Liver (tissue), 9 donors: Measurements from ENCODE around the gene OR10H3. TPM values are rescaled to one million over a fixed set of nuclear protein-coding genes. Genes with fewer than 3 reads are reported as not detected.

Experiments used
- DNase-seq: peaks from one replicate; pipeline ENCODE4 v3.0.0-alpha.2; 2017; ENCODE audit warnings: low spot score
- H3K27ac ChIP-seq, 2 donors: one replicate each; pipeline ENCODE4 v1.7.0; 2013; ENCODE audit warnings: inconsistent platforms in 2 of 2, low read length in 2 of 2, control low read depth in 1 of 2, low read depth in 1 of 2, mild to moderate bottlenecking in 1 of 2
- H3K27me3 ChIP-seq, 4 donors: one replicate each; pipeline versions ENCODE4 v1.6.1 to v1.7.0; 2013; ENCODE audit warnings: low read length in 3 of 4, inconsistent platforms in 1 of 4, mild to moderate bottlenecking in 1 of 4, moderate library complexity in 1 of 4; ENCODE audit not compliant: control insufficient read depth in 4 of 4, insufficient read depth in 4 of 4
- H3K36me3 ChIP-seq, 4 donors: one replicate each; pipeline versions ENCODE4 v1.6.1 to v1.7.0; 2013; ENCODE audit warnings: low read length in 3 of 4, mild to moderate bottlenecking in 3 of 4, low read depth in 1 of 4, moderate library complexity in 1 of 4; ENCODE audit not compliant: control insufficient read depth in 4 of 4, insufficient read depth in 3 of 4
- H3K4me1 ChIP-seq, 4 donors: one replicate each; pipeline versions ENCODE4 v1.6.1 to v1.7.0; 2013; ENCODE audit warnings: low read length in 3 of 4, mild to moderate bottlenecking in 3 of 4, moderate library complexity in 1 of 4; ENCODE audit not compliant: control insufficient read depth in 4 of 4, insufficient read depth in 4 of 4
- H3K4me3 ChIP-seq, 3 donors: one replicate each; pipeline versions ENCODE4 v1.6.1 to v1.7.0; 2013; ENCODE audit warnings: low read length in 3 of 3, control low read depth in 1 of 3, low read depth in 1 of 3, mild to moderate bottlenecking in 1 of 3
- H3K9ac ChIP-seq, 2 donors: one replicate each; pipeline ENCODE4 v1.7.0; 2013; ENCODE audit warnings: low read length in 2 of 2, mild to moderate bottlenecking in 2 of 2, moderate library complexity in 2 of 2, control low read depth in 1 of 2, low read depth in 1 of 2
- H3K9me3 ChIP-seq, 4 donors: one replicate each; pipeline versions ENCODE4 v1.6.1 to v1.7.0; 2013; ENCODE audit warnings: low read length in 3 of 4; ENCODE audit not compliant: control insufficient read depth in 4 of 4
- EGR1 ChIP-seq, 2 donors: IDR thresholded peaks; 2 replicates each; pipeline ENCODE4 v1.6.1; 2016 to 2018; ENCODE audit warnings: antibody characterized with exemption in 2 of 2, low read depth in 2 of 2
- FOXA1 ChIP-seq: IDR thresholded peaks from 2 replicates; pipeline ENCODE4 v1.6.1; 2016; ENCODE audit warnings: antibody characterized with exemption
- FOXA2 ChIP-seq: IDR thresholded peaks from 2 replicates; pipeline ENCODE4 v1.6.1; 2016; ENCODE audit warnings: antibody characterized with exemption
- GABPA ChIP-seq, 2 donors: IDR thresholded peaks in 1 of 2; conservative IDR thresholded peaks in 1 of 2; 2 replicates each; pipeline ENCODE4 v1.6.1; 2016; ENCODE audit warnings: antibody characterized with exemption in 2 of 2, mild to moderate bottlenecking in 1 of 2, moderate library complexity in 1 of 2
- HNF4A ChIP-seq, 2 donors: conservative IDR thresholded peaks; 2 replicates each; pipeline ENCODE4 v1.6.1; 2016; ENCODE audit warnings: antibody characterized with exemption in 2 of 2, mild to moderate bottlenecking in 2 of 2
- HNF4G ChIP-seq: IDR thresholded peaks from 2 replicates; pipeline ENCODE4 v1.6.1; 2016; ENCODE audit warnings: antibody characterized with exemption
- JUND ChIP-seq, 2 donors: IDR thresholded peaks; 2 replicates each; pipeline ENCODE4 v1.6.1; 2016; ENCODE audit warnings: antibody characterized with exemption in 2 of 2
- NR2F2 ChIP-seq: IDR thresholded peaks from 2 replicates; pipeline ENCODE4 v1.6.1; 2016; ENCODE audit warnings: antibody characterized with exemption
- RAD21 ChIP-seq, 2 donors: IDR thresholded peaks; 2 replicates each; pipeline ENCODE4 v1.6.1; 2016; ENCODE audit warnings: antibody characterized with exemption in 2 of 2, mild to moderate bottlenecking in 2 of 2
- RXRA ChIP-seq, 2 donors: IDR thresholded peaks; 2 replicates each; pipeline ENCODE4 v1.6.1; 2017 to 2018; ENCODE audit warnings: antibody characterized with exemption in 2 of 2, mild to moderate bottlenecking in 1 of 2
- SP1 ChIP-seq: IDR thresholded peaks from 2 replicates; pipeline ENCODE4 v1.6.1; 2018; ENCODE audit warnings: antibody characterized with exemption, mild to moderate bottlenecking
- TAF1 ChIP-seq: conservative IDR thresholded peaks from 2 replicates; pipeline ENCODE4 v1.6.1; 2016; ENCODE audit warnings: antibody characterized with exemption, mild to moderate bottlenecking
- YY1 ChIP-seq: IDR thresholded peaks from 2 replicates; pipeline ENCODE4 v1.6.1; 2016; ENCODE audit warnings: antibody characterized with exemption, mild to moderate bottlenecking
- WGBS: extraction: QIAGEN DNeasy Blood & Tissue Kit; methylation state at CpG from one replicate; pipeline ENCODE4 v1.1.7; 2013; 5-methylcytosine and 5-hydroxymethylcytosine counted together
- polyA plus RNA-seq, 2 donors: library from polyadenylated mRNA; stranded (reverse) in 1 of 2; unstranded in 1 of 2; fragments of 200-250 nt in 1 of 2; fragments of >200 nt in 1 of 2; fragmentation: Nextera tagmentation in 1 of 2; extraction: Ambion mirVana in 1 of 2; gene quantifications; one replicate each; pipeline versions ENCODE4 v1.2.1 to v1.2.3, GENCODE V29; 2013 to 2015
- total RNA-seq, 2 donors: library from RNA; depleted of rRNA; stranded (reverse); fragments of >200 nt; gene quantifications; one replicate each; pipeline ENCODE4 v1.2.3, GENCODE V29; 2014
- TF ChIP-seq, protein P1 (sequence below): IDR thresholded peaks from 2 replicates; pipeline ENCODE4 v1.6.1; 2016; ENCODE audit warnings: antibody characterized with exemption, mild to moderate bottlenecking
- TF ChIP-seq, protein P2 (sequence below): IDR thresholded peaks from 2 replicates; pipeline ENCODE4 v1.6.1; 2016; ENCODE audit warnings: antibody characterized with exemption
- TF ChIP-seq, protein P3 (sequence below): fragments of 150-350 bp; IDR thresholded peaks from 2 replicates; pipeline ENCODE4 v1.5.1; 2017; ENCODE audit warnings: improper control_type of control experiment, low read depth, low read length; ENCODE audit not compliant: missing input control
- TF ChIP-seq, protein P4 (sequence below): IDR thresholded peaks from 2 replicates; pipeline ENCODE4 v1.6.1; 2016; ENCODE audit warnings: antibody characterized with exemption
- TF ChIP-seq, protein P5 (sequence below): IDR thresholded peaks from 2 replicates; pipeline ENCODE4 v1.6.1; 2016; ENCODE audit warnings: antibody characterized with exemption
- donor health status: healthy.
- donor health status: healthy.
- donor health status: healthy.
- donor health status: healthy.
- donor health status: healthy.

The OR10H3 gene
- total and polyA plus RNA-seq, 4 donors, result not detected

DNA sequence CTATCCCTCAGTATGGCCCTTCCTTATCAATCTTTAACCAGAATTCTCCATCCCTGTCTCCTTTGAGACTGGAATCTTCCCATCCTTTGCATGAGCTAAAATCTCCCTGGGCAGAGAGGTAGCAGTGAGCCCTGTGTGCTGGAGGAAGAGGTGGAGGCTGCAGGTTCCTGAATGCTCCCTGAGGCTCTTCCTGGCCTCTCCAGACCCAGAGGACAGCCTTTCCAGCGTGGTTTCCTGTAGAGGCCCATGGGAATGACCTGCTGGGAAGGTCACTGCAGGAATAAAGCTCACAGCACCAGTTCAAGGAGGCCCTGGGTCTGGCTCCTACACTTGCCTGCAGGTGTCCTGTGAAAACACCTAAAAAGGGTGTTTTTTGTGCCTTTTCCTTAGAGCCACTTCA, 5.4 kb upstream of the OR10H3 start:
- no peaks in the 10 kb centered on the region for H3K4me1 ChIP-seq
- TF ChIP-seq GABPA (IDR thresholded peaks at IDR 0.05 in 1 of 2, conservative IDR thresholded peaks at IDR 0.05 in 1 of 2) (no peak), YY1 (no peak), SP1 (no peak), HNF4A (conservative IDR thresholded peaks at IDR 0.05) (no peak), TAF1 (no peak), HNF4G (no peak), EGR1 (IDR thresholded peaks at IDR 0.05; ENCODE audit: low read depth in 2 of 2) (no peak), FOXA2 (no peak), RAD21 (IDR thresholded peaks at IDR 0.05) (no peak), RXRA (IDR thresholded peaks at IDR 0.05) (no peak), JUND (IDR thresholded peaks at IDR 0.05) (no peak), FOXA1 (no peak), NR2F2 (no peak)
- TF ChIP-seq, protein P1, sequence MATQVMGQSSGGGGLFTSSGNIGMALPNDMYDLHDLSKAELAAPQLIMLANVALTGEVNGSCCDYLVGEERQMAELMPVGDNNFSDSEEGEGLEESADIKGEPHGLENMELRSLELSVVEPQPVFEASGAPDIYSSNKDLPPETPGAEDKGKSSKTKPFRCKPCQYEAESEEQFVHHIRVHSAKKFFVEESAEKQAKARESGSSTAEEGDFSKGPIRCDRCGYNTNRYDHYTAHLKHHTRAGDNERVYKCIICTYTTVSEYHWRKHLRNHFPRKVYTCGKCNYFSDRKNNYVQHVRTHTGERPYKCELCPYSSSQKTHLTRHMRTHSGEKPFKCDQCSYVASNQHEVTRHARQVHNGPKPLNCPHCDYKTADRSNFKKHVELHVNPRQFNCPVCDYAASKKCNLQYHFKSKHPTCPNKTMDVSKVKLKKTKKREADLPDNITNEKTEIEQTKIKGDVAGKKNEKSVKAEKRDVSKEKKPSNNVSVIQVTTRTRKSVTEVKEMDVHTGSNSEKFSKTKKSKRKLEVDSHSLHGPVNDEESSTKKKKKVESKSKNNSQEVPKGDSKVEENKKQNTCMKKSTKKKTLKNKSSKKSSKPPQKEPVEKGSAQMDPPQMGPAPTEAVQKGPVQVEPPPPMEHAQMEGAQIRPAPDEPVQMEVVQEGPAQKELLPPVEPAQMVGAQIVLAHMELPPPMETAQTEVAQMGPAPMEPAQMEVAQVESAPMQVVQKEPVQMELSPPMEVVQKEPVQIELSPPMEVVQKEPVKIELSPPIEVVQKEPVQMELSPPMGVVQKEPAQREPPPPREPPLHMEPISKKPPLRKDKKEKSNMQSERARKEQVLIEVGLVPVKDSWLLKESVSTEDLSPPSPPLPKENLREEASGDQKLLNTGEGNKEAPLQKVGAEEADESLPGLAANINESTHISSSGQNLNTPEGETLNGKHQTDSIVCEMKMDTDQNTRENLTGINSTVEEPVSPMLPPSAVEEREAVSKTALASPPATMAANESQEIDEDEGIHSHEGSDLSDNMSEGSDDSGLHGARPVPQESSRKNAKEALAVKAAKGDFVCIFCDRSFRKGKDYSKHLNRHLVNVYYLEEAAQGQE, result no peak
- TF ChIP-seq, protein P2, sequence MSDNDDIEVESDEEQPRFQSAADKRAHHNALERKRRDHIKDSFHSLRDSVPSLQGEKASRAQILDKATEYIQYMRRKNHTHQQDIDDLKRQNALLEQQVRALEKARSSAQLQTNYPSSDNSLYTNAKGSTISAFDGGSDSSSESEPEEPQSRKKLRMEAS, result no peak
- TF ChIP-seq, protein P3, sequence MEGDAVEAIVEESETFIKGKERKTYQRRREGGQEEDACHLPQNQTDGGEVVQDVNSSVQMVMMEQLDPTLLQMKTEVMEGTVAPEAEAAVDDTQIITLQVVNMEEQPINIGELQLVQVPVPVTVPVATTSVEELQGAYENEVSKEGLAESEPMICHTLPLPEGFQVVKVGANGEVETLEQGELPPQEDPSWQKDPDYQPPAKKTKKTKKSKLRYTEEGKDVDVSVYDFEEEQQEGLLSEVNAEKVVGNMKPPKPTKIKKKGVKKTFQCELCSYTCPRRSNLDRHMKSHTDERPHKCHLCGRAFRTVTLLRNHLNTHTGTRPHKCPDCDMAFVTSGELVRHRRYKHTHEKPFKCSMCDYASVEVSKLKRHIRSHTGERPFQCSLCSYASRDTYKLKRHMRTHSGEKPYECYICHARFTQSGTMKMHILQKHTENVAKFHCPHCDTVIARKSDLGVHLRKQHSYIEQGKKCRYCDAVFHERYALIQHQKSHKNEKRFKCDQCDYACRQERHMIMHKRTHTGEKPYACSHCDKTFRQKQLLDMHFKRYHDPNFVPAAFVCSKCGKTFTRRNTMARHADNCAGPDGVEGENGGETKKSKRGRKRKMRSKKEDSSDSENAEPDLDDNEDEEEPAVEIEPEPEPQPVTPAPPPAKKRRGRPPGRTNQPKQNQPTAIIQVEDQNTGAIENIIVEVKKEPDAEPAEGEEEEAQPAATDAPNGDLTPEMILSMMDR, result no peak
- TF ChIP-seq, protein P4, sequence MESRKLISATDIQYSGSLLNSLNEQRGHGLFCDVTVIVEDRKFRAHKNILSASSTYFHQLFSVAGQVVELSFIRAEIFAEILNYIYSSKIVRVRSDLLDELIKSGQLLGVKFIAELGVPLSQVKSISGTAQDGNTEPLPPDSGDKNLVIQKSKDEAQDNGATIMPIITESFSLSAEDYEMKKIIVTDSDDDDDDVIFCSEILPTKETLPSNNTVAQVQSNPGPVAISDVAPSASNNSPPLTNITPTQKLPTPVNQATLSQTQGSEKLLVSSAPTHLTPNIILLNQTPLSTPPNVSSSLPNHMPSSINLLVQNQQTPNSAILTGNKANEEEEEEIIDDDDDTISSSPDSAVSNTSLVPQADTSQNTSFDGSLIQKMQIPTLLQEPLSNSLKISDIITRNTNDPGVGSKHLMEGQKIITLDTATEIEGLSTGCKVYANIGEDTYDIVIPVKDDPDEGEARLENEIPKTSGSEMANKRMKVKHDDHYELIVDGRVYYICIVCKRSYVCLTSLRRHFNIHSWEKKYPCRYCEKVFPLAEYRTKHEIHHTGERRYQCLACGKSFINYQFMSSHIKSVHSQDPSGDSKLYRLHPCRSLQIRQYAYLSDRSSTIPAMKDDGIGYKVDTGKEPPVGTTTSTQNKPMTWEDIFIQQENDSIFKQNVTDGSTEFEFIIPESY, result no peak
- TF ChIP-seq, protein P5, sequence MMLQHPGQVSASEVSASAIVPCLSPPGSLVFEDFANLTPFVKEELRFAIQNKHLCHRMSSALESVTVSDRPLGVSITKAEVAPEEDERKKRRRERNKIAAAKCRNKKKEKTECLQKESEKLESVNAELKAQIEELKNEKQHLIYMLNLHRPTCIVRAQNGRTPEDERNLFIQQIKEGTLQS, result no peak
- DNase-seq, result no peak
- 41% methylated on average over 1 of the region's 1 CpG for WGBS
- H3K9ac ChIP-seq, result no peak overlapping the region
- no peak overlapping the region for H3K4me3 ChIP-seq
- H3K27ac ChIP-seq, result no peak overlapping the region
- no peaks in the 10 kb centered on the region for H3K36me3 ChIP-seq
- no peaks in the 10 kb centered on the region for H3K9me3 ChIP-seq
- no peaks in the 10 kb centered on the region for H3K27me3 ChIP-seq
